AG09309 (cell line): Measurements from ENCODE around the gene TMEM33.

Experiments used
- DNase-seq: peaks from one replicate; pipeline ENCODE4 v3.0.0-alpha.2; 2010; ENCODE audit warnings: low read depth
- H3K4me3 ChIP-seq: 2 replicates; pipeline ENCODE4 v1.5.1; 2011; ENCODE audit warnings: mild to moderate bottlenecking, low read depth, low read length, moderate library complexity; ENCODE audit not compliant: control insufficient read depth
- TF ChIP-seq, protein P1 (sequence below): IDR thresholded peaks from 2 replicates; pipeline ENCODE4 v1.5.1; 2011; ENCODE audit warnings: mild to moderate bottlenecking, low read depth, low read length, inconsistent platforms; ENCODE audit not compliant: insufficient read depth, control insufficient read depth; ENCODE audit errors: missing control alignments

Gene TMEM33

DNA sequence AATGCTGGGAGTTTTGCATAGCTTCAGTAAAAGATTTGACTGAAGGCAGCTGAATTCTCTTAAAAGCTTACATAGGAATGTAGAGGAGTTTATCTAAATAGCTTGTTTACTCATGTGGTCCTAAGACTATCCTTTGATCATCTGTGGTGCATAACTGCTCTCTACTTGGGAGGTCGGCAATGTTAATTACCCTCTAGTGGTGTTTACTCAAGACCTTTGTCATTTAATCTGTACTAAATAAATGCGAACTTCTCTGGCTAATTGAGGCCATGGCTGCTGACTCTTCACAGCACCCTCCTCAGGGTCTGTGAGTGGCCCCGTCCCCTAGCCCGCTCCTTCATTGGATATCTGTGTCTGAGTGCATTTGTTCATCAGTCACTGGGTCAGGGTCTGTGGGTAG lies 13.8 kb upstream of the TMEM33 start:
- TF ChIP-seq, protein P1, sequence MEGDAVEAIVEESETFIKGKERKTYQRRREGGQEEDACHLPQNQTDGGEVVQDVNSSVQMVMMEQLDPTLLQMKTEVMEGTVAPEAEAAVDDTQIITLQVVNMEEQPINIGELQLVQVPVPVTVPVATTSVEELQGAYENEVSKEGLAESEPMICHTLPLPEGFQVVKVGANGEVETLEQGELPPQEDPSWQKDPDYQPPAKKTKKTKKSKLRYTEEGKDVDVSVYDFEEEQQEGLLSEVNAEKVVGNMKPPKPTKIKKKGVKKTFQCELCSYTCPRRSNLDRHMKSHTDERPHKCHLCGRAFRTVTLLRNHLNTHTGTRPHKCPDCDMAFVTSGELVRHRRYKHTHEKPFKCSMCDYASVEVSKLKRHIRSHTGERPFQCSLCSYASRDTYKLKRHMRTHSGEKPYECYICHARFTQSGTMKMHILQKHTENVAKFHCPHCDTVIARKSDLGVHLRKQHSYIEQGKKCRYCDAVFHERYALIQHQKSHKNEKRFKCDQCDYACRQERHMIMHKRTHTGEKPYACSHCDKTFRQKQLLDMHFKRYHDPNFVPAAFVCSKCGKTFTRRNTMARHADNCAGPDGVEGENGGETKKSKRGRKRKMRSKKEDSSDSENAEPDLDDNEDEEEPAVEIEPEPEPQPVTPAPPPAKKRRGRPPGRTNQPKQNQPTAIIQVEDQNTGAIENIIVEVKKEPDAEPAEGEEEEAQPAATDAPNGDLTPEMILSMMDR = no peak
- H3K4me3 ChIP-seq = no peak overlapping the region
- DNase-seq = no peak

DNA sequence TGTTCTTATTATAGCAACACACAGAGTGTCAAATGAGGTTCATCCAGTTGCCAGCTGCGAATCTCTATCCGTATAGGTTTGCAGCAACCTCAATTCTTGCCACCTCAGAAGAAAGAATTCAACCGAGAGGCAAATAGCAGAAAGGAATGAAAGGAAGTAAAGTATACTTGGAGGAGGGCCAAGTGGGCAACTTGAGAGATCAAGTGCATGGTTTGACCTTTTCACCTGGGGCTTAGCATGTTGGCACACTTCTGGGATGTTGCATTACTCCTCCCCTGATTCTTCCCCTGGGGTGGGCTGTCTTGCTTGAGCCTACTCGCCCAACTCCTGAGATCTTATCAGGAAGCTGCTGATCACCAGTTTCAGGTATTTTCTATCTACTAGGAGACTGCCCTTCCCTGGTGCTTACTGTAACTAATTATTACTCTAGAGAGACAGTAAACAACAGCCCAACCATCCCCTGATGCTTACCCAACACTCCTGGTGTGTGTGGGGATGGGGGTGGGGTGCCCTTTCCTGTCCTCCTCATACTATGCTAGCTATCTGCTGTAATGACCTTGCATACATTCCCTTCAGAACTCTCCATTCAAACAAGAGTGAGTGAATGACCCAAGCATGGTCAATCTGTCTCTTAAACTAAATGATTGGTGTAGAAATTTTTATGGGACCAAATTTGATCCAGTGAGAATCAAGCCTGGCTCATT lies 7.3 kb upstream of the TMEM33 start:
- DNase-seq = no peak
- H3K4me3 ChIP-seq = no peak overlapping the region
- TF ChIP-seq, protein P1 = no peak

DNA sequence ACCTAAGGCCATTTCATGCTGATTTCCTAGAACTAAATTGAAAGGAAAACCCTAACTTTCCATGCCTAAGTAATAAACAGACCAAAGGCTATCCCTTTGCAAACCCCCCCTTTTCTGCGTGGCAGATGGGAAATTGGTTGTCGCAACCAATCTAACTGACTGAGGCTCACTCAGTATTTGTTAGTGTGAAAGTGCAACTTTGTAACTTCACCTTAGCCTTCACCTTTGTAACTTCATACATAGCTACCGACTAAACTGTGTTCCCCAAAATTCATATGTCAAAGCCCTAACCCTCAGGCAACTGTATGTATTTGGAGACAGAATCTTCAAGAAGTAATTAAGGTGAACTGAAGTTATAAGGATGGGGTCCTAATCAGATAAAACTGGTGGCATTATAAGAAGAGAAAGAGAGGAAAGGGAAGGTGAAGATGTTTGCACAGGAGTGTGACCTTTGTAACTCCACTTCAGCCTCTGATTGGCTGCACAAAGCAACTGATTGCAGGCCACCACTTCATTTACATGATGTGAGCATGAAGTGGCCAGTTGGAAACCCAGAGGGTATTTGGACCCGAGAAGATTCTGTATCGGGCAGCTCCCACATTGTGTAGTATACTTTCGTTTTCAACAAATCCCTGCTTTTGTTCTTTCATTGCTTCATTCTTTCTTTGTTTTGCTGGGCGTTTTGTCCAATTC lies 4.9 kb upstream of the TMEM33 start:
- TF ChIP-seq, protein P1 = no peak
- DNase-seq = no peak
- H3K4me3 ChIP-seq = no peak overlapping the region

DNA sequence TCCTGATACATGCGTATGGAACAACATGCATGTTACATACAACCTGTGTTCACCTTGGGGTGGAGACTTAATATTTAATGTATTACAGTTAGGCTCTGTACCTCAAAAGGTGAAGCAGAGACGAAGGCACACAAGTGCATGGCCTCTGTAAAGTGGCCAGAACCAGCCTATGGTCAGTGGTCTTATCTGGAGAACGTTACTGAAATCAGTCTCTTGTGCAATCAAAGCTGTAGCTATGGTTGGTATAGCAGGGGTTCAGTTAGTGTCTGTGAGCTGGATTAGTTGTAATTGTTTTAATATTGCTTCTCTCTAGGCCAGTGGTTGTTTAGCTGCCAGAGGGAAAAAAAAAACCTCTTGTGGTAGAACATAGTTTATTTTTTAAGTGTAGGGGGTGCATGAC lies 2.2 kb upstream of the TMEM33 start:
- H3K4me3 ChIP-seq = no peak overlapping the region
- TF ChIP-seq, protein P1 = no peak
- DNase-seq = no peak

DNA sequence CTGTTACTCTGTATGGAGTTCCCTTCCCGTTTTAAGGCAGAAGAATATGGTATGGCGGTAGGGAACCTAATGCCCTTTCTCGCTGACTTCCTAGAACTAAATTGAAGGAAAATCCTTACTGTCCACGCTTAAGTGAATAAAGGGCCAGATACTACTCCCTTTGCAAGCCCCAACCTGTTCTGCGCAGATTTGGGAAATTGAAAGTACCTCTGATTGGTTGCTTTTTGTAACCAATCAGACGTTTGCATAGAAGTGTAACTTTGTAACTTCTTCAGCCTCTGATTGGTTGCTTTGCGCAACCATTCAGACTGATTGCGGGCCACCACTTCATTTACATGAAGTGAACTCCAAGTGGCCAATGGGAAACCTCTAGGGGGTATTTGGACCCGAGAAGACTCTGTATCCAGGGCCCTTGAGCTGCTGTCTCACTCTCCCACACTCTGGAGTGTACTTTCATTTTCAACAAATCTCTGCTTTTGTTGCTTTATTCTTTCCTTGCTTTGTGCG lies 1.2 kb upstream of the TMEM33 start:
- H3K4me3 ChIP-seq = no peak overlapping the region
- TF ChIP-seq, protein P1 = no peak
- DNase-seq = no peak

DNA sequence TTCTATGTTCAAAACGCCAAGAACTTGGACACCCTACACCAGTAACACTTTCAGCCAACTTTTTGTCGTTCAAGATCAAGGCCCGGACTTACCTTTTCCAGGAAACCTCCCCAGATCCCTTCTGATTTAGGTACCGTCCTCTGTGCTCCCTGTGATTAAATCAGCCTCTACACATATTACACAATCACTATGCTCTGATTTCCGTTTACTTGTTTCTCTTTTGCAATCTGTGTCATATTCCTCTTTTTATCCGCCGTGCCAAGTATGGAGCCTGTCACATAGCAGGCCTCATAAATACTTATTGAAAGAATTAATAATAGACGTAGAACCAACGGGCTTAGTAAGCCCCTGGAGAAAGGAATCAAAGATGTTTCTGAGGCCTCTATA lies 722 bp upstream of the TMEM33 start:
- no peak for DNase-seq
- TF ChIP-seq, protein P1 = no peak

More for the DNA sequence above, 722 bp upstream of the TMEM33 start:
- no peak overlapping the region; the same call in none of the 2 replicates for H3K4me3 ChIP-seq
